ENCODE measurements around the gene MRPL38. TPM values are rescaled to one million over a fixed set of nuclear protein-coding genes. Genes with fewer than 3 reads are reported as not detected.
A peak's percentile ranks its signal among the peaks of the same experiment; 100 is the strongest.
"Not testable (repeated sequence)": the region's sequence is repeated elsewhere in the genome, so short reads cannot be mapped to it uniquely, and the experiment has no call there.

The MRPL38 gene
- total RNA-seq, 2 donors from 2014 or later, result 73.7 to 83.4 TPM

DNA sequence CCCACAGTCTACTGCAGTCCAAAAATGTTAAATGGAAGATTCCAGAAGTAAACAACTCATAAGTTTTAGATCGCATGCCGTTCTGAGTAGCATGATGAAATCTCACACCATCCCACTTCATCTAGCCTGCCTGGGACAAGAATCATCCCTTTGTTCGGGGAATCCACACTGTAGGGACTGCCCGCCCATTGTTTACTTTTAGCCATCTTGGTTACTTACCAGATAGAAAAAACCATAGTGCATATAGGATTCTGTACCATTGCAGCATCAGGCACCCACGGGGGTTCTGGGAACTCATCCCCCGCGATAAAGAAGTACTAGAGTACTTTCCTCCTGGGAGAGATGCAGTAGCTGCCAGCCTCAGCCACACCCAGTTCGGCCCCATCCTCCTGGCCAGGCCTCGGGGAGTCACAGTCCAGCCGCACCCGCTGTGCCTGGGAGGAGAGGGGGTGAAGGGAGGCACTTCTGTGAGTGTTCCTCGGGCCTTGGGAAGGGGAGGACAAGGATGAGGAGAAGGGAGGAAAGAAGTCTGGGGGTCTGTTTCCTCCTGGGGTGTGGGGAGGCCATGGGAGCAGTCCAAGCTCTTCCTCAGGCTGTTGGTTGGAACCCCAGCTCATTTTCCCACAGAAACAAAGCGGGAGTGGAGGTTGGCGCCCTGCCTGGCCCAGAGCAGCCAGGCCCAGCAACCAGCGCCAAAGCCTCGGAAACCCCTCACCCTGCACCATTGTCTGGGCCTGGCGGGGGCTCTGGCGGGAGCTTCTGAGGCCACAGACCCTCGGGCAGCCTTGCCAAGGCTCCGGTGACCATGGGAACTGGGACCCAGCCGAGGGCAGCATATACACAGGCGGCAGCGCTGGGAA lies 35.2 kb downstream of the MRPL38 start:
- DNase-seq, result peak; percentile 76
- intact Hi-C loops (cut with DNase I), result no loop called here
- ATAC-seq, result peak; percentile 12 to 39

DNA sequence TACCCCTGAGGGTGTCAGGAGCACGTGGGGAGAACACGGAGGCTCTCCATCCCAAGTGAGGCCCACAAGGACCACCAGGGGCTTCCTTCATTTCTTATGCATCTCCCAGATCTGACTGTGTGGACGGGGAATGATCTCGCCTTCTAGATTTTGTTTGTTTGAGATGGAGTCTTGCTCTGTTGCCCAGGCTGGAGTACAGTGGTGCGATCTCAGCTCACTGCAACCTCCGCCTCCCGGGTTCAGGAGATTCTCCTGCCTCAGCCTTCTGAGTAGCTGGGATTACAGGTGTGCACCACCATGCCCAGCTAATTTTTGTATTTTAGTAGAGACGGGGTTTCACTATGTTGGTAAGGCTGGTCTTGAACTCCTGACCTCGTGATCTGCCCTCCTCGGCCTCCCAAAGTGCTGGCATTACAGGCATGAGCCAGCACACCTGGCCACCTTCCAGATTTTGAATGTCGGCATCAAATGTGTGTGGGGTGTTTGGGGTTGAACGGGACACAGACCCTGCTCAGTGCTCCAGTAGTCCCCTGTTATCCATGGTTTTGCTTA lies 35.9 kb downstream of the MRPL38 start:
- DNase-seq; ATAC-seq; intact Hi-C loops (cut with DNase I): not testable (repeated sequence)

DNA sequence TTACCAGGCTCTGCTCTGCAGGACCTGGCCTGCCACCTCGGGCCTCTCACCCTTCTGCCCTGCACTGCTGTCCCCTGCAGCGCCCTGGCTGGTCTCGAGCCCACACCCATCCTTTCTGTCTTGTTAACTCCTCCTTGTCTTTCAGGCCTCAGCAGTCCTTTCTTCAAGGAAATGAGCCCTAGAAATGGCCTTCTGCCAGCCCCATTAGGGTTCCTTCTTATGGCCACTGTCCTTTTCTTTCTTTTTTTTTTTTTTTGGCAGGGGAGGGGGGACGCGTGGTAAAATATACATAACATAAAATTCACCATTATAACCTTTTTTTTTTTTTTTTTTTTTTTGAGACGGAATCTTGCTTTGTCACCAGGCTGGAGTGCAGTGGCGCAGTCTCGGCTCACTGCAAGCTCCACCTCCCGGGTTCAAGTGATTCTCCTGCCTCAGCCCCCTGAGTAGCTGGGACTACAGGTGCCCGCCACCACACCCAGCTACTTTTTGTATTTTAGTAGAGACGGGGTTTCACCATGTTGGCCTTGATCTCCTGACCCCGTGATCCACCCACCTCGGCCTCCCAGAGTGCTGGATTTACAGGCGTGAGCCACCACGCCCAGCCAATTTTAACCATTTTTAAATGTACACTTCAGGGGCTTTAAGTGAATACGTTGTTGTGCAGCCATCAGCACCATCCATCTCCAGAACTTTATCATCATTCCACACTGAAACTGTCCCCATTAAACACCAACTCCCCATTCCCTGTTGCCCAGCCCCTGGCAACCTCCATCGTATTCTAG lies 39.1 kb downstream of the MRPL38 start:
- intact Hi-C loops (cut with DNase I); ATAC-seq; DNase-seq: not testable (repeated sequence)

DNA sequence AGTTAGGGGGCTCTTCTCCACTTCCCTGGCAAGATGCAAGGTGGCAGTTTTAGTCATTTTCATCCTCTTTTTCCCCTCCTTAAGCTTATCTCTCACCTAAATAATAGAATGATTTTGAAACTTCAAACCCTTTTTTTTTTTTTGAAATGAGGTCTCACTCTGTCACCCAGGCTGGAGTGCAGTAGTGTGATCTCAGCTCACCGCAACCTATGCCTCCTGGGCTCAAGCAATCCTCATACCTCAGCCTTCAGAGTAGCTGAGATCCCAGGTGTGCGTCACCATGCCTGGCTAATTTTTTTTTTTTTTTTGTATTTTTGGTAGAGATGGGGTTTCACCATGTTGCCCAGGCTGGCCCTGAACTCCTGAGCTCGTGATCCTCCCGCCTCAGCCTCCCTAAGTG lies 39.8 kb downstream of the MRPL38 start:
- intact Hi-C loops (cut with DNase I); DNase-seq; ATAC-seq: not testable (repeated sequence)

DNA sequence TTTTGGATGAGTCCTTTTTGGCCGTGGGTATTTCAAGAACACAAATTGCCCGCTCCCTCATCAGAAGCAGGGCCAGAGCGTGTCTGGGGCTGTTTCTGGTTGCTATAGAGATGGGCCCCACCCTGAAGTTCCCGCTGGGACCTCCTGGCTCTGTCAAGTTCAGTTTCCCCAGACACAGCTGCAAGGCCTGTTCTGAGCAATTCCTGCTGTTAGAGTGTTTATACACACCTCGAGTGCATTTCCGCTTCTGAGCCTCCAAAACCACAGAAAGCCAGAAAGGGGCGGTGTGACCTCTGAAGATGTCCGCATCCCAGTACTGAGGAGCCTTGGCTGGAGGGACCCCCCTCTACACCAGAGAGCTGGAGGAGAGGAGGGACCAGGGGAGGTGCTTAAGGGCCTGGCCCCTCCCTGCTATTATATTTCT lies 40.2 kb downstream of the MRPL38 start:
- ATAC-seq (peak; percentile 79 to 90), DNase-seq (peak; percentile 72)
- intact Hi-C loops (cut with DNase I), result no loop called here

DNA sequence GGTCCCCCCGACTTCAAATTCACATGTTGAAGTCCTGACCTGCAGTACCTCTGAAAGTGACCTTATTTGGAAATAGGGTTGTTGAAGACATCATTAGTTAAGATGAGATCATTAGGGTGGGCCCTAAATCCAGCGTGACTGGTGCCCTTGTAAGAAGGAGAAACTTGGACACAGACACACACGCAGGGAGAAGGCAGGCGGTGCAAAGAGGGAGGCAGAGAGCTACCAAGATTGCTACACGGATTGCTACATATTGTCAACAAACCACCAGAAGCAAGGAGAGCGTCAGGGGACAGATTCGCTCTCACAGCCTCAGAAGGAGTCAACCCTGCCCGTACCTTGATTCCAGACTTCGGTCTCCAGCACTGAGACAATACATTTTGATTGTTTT lies 42.8 kb downstream of the MRPL38 start:
- peak in 1 of 2 donors; percentile 17 for ATAC-seq
- DNase-seq, result no peak

DNA sequence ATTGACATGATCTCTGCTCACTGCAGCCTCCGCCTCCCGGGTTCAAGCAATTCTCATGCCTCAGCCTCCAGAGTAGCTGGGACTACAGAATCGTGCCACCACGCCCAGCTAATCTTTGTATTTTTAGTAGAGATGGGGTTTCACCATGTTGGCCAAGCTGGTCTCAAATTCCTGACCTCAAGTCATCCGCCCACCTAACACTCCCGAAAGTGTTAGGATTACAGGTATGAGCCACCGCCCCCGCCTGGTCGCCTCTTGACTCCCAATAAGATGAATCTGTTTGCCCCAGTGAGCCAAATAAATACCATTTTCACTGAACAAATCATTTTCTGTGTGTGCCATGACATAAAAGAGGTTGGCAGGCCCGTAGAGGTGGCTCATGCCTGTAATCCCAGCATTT lies 45.3 kb downstream of the MRPL38 start:
- DNase-seq; intact Hi-C loops (cut with DNase I): not testable (repeated sequence)

More for the DNA sequence above, 42.8 kb downstream of the MRPL38 start:
- intact Hi-C loops (cut with DNase I), result no loop called here

DNA sequence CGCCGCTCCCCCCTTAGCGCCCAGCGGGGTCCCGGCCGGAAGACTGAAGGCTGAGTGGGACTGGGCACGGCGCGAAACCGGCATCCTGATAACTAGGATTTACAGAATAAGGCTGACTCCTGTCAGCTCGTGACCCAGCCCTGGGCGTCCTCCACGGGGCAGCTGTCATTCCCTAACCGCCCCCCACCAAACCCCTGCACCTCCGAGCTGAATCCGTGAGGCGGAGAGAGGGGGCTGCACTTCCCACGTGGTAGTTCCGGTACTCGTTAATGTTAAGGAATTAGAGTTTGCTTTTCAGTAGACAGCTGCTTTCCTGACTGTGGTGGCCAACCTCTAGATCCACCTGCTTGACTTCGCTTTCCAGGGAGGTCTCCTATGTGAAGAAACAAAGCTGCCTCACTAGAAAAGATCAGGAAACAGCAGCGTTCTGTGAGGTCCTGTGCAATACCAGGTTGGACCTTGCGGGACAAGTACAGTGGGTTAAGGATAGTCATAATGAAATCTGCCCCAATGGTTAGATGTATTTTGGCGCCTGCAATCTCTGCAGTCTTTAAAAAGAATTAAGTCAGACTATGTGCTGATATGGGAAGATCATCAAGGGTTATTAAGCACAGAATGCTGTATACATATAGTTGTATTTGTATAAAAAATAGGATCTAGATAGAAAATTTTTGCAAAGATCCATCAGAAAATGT lies 48.5 kb downstream of the MRPL38 start:
- intact Hi-C loops (cut with DNase I), result no loop called here

More for the DNA sequence above, 45.3 kb downstream of the MRPL38 start:
- not testable (repeated sequence) for ATAC-seq

DNA sequence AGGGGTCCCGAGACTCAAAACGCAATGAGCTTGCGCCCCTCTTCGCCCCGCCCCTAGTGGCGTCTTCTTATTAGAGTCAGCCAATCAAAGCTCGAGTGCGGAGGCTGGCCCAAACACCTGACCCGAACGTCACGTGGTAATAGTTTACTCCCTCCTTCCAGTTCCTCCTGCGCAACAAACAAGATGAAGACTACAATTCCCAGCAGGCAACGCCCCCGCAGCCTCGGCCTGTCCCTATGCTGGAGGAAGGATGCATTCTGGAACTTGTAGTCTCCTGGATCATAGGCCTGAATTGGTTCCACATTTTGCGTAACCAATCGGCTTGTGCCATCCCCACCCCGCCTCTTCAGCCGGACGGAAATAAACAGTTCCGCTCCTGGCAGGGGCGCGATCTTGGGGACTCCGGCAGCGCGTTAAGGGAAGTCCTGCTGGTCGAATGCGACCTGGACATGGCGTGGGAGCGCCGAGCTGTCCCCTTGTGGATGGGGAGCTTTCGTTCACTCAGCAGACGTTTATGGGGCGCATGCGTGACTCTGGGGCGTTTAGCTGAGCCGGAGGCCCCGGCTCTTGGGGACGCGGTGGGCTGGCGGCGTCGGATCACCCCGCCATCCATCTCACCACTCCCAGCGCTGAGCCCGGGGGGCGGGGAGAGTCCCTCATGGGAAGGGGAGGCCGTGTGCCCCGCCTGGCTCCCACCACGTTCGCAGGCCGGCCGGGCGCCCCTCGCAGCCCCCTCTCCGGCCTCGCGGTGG lies 49.2 kb downstream of the MRPL38 start, which contains the start of gene WBP2:
Gene WBP2, minus strand, starts transcription at position 26 of the 752 bp plus-strand sequence. CDS start 38 bp downstream, outside the sequence.
- DNase-seq, result peak; percentile 99
- intact Hi-C loops (cut with DNase I), result loop anchor here in 1 of 2 donors (2.0 kb wide), 1 partner anchor 71 kb away; the partner anchor contains the start of gene UNK

More for the DNA sequence above, 48.5 kb downstream of the MRPL38 start:
- no peak for DNase-seq
- ATAC-seq, result no peak

DNA sequence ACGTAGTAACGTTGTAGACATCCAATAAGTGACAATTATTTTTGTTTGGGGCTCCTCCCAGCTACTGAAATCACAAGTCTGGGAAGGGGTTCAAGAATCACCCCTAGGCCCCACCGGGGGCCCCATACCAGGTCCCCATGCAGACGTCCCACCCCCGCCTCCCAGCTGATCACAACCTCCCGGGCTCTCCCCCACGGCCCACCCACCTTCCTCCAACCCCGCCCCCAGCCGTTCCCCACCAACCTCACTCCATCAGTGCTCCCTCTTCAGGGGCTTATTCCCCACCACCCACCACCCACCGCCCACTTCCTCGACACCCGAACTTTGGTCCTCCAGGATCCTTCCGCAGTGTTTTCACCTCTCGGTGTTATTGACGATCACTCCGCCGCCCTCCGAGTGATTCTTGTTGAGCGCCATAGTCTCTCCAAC lies 49.8 kb downstream of the MRPL38 start:
- ATAC-seq, result peak; percentile 18 to 19
- DNase-seq, result peak; percentile 61
- intact Hi-C loops (cut with DNase I), result loop anchor here in 1 of 2 donors (2.0 kb wide), 1 partner anchor 70 kb away; the partner anchor contains the start of gene UNK

More for the DNA sequence above, 49.2 kb downstream of the MRPL38 start, which contains the start of gene WBP2:
- peak; percentile 93 to 95 for ATAC-seq

DNA sequence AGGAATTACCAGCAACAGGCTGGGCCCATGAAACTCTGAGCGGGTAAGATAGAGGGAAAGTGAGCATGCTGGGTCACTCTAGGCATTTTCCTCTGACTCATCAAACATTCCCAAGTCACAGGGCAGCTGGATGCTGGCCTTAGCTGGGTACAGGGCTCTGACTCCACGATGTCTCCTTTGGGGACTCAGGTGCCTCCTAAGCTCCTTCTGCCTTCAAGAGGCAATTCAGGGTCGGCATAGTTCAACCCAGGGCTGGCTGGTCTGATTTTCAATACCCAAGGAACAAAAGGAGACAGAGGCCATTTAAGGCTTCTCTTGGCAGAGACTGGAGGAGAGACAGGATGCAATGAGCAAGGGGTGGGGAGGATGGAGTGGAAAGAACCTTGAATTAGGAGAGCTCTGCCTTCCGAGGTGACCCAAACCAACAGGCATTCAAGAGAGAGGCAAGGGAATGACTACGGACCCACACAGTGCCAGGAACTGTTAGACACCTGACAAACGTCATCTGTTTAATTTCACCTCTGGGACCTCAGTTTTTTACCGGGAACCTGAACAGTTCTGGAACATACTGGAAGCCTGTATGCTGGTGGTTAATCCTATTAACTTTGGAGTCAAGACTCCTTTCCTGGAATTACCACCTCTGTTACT lies 50.5 kb downstream of the MRPL38 start:
- ATAC-seq (peak in 1 of 2 donors; percentile 24), DNase-seq (no peak)
- intact Hi-C loops (cut with DNase I), result loop anchor here in 1 of 2 donors (2.0 kb wide), 1 partner anchor 69 kb away; the partner anchor contains the start of gene UNK

DNA sequence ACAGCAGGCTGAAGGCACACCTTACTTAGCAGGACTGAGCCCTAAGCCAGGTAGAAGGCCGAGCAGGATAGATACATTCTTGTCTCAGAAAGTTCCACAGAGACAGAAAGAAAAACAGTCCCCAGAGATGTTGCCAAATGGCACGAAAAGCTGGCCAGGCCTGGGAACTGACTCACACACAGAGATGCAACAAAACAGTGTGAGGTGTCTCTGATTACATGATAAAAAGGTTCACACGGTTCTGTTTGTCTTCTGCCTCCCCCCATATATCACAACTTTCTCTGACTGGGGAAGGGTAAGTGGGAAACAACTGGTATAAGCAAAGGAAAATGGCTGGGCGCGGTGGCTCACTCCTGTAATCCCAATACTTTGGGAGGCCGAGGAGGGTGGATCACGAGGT lies 51.3 kb downstream of the MRPL38 start:
- DNase-seq (no peak), ATAC-seq (no peak)
- intact Hi-C loops (cut with DNase I), result no loop called here

DNA sequence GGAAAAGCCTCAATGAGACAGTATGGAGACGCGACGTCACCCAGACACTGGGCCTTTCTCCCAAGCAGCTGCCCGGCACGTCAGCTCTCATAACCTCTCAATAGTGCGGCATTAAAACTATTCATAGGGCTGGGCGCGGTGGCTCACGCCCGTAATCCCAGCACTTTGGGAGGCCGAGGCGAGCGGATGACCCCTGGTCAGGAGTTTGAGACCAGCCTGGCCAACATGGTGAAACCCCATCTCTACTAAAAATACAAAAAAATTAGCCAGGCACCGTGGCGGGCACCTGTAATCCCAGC lies 53.0 kb downstream of the MRPL38 start:
- intact Hi-C loops (cut with DNase I); DNase-seq; ATAC-seq: not testable (repeated sequence)

DNA sequence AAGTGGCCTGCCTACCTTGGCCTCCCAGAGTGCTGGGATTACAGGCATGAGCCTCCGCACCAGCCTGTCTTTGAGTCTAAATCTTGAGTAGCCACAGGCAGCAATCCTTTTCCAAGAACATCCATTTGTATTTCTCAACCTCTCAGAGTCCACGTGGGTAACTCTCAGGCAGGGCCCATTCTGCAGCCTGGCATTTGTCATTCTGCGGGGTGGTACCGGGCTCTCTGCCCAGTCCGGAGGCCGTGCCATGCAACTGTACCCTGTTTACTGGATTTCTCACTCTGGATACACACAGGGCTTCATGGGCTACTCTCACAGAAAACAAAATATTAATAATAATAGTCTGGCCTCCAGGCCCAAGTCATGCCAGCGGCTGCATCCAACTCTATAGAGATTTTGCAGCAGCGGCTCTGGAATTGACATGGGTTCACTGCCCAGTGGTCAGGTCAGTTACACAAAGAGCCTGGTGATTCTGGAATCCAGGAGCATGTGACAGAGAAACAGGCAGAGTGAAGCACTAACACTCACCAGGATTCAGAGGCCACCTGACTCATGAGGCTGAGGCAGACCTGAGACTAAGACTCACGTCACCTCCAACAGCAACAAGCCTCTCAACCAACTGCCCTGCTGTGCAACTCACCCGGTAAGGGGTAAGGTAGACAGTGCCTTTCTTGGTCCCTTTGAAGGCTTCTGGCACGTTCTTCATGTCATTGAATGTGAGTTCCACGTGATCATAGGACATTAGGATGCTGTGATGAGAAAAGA lies 53.6 kb downstream of the MRPL38 start:
- no peak for DNase-seq
- intact Hi-C loops (cut with DNase I), result no loop called here
- ATAC-seq, result no peak

DNA sequence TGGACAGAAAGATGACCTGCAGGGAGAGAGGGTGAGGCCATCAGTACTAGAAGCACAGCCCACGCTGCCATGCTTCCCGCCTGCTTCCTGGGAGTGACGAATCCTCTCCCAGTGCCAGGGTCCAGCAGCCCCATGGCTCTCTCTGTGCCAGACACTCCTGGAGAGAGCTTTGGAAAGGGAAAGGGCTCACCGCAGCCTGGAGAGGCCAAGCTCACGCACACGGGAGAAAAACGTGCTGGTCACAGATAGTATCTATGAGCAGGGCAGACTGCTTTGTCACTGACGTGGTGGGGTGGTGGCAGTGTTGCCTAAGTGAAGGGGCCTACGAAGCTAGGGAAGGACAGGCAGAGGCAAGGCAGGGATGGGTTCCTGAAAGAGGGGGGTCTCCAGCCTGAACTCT lies 55.0 kb downstream of the MRPL38 start:
- intact Hi-C loops (cut with DNase I), result loop anchor here in 1 of 2 donors (10.0 kb wide), 1 partner anchor 75 kb away; a partner anchor contains a TSS
- DNase-seq (no peak), ATAC-seq (peak in 1 of 2 donors; percentile 9)

DNA sequence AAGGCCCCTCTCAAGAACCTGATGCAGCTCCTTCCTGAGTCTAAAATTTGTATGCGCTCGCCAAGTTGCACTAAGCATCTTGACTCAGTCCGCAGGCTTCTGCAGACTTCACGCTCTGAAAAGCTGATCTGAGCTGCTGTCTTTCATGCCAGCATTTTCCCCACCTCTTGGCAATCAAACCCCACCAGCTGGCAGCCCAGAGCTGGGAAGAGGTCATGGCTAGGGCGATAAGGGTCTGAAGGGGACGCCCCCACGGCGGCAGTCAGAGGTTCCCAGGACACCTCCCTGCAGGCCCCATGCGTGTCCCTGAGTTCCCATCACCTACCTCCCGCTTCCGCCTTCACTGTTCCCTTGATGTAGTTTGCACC lies 55.4 kb downstream of the MRPL38 start:
- no peak for DNase-seq
- intact Hi-C loops (cut with DNase I), result loop anchor here in 1 of 2 donors (10.0 kb wide), 1 partner anchor 74 kb away; a partner anchor contains a TSS
- peak in 1 of 2 donors; percentile 13 for ATAC-seq
